Left renal cortex interstitium (tissue), 4 donors: Measurements from ENCODE around the gene NFYC. TPM values are rescaled to one million over a fixed set of nuclear protein-coding genes. Genes with fewer than 3 reads are reported as not detected.

Experiments
- DNase-seq, 4 donors: peaks; one replicate each; pipeline ENCODE4 v3.0.0-alpha.2; 2013; ENCODE audit warnings: low read depth in 4 of 4, low spot score in 2 of 4, missing footprints in 1 of 4
- polyA plus RNA-seq, 4 donors: library from polyadenylated mRNA; unstranded; fragments of 120-200 nt; gene quantifications; one replicate each; pipeline ENCODE4 v1.2.1, GENCODE V29; 2013; ENCODE audit not compliant: insufficient read length in 4 of 4

NFYC gene
- polyA plus RNA-seq, 4 donors: 89.7 to 121 (median 98.4) TPM

DNA sequence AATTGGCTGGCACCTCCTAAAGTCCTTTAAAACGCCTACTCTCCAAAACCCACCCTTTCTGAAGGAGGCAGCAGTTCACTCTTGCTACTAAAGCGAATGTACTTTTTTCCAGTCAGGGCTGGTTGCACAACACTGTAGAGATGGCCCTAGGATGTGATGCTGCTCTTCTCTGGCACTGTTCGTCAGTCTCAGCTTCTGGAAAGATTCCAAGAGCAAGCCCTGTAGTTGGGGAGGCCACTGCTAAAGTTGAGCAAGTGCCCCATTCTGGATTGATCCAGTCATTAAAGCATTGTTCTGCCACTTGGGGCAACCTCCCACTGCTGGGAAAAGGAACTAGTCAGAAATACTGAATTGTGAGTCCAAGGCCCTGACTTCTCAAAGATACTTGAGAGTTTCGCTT is 63.6 kb downstream of the NFYC start:
- DNase-seq: no peak

DNA sequence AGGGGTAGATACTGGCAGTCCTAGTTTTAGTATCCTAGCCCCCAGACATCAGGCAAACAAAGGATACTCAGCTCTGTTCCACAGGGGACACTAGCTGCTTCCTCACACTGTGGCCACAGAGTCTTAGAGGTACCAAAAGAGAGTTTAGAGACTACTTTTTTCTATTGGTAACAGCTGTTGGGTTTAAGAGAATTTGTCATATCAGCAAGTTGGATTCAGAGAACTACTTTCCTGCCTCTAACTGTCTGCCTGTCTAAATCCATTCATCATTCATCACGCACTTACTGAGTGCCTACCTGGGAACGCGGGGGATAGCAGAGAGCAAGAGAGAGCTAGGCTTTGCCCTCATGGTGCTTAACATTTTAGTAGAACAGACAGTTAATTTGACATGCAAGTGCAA is 65.0 kb downstream of the NFYC start:
- no peak for DNase-seq

DNA sequence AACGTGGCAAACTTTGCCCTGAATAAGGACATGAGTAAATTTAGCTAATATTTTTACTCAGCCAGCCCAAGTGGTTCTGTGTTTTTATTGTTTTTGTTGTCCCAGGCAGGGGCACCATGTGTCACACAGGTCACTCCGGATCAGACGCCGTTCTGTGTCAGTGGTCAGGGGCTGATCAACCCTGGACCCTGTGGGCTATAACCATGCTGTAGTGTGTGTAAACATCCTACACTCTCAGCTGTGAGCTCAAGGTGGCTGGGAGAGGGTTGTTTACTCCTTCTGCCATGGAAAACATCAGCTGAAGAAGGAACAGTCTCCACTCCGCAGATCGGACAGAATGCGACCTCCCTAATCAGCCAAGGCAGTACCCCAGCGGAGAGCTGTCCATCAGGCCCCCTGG is 65.6 kb downstream of the NFYC start:
- DNase-seq: no peak

DNA sequence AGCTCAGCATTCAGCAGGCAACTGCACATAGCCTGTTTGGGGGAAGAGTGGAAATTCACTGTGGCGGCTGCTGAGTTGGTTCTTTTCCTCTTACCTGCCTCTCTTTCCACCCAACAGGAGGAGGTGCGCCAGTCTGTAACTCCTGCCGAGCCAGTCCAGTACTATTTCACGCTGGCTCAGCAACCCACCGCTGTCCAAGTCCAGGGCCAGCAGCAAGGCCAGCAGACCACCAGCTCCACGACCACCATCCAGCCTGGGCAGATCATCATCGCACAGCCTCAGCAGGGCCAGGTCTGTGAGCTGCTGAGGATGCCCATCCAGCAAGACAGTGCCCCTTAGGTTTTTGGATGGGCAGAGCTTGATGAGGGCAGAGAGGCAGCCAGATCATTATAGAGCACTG is 66.5 kb downstream of the NFYC start:
- DNase-seq: no peak

DNA sequence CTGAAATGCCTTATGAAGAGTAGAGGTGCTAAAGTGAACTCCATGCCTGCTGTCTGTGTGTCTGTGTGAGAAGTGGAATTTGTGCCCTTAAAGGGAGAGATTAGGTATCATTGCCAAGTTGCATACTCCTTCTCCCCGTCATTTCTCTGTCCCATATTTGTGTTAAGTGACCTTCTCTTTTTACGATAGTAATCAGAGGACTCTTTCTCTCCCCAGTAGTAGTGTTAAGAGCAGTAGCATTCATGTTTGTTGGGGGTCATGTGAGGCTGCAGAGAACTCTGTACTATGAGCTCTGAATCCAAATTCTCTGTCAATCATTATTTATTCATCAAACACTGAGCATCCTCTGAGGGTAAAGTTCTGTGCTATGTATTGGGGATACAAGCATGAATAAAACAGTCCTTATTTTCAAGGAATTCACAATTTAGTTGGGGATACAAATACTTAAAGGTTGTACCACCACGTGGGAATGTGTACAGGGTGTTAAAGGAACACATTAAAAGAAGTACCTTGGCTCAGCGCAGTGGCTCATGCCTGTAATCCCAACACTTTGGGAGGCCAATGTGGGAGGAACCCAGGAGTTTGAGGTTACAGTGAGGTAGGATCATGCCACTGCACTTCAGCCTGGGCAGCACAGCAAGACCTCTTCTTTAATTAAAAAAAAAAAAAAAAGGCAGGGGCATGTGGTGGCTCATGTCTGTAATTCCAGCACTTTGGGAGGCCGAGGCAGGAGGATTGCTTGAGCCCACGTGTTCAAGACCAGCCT is 67.3 kb downstream of the NFYC start:
- no peak for DNase-seq

DNA sequence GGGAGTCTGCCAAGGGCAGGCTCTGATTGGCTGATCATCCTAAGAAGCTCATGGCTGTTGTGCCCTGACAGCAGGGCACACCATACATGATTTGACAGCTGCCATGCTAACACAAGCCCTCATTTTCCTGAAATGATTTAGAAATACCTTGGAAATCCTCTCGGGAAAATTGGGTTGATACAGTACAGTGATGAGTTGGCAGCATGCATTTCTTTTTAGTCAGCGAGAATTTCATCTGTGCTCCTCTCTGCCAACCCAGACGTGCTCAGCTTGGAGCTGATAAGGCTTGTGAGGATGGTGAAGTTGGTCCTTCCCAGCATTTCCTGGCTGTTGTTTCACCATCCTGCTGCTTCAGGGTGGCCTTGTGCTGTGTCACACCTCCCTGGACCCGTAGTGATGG is 69.5 kb downstream of the NFYC start:
- no peak for DNase-seq

DNA sequence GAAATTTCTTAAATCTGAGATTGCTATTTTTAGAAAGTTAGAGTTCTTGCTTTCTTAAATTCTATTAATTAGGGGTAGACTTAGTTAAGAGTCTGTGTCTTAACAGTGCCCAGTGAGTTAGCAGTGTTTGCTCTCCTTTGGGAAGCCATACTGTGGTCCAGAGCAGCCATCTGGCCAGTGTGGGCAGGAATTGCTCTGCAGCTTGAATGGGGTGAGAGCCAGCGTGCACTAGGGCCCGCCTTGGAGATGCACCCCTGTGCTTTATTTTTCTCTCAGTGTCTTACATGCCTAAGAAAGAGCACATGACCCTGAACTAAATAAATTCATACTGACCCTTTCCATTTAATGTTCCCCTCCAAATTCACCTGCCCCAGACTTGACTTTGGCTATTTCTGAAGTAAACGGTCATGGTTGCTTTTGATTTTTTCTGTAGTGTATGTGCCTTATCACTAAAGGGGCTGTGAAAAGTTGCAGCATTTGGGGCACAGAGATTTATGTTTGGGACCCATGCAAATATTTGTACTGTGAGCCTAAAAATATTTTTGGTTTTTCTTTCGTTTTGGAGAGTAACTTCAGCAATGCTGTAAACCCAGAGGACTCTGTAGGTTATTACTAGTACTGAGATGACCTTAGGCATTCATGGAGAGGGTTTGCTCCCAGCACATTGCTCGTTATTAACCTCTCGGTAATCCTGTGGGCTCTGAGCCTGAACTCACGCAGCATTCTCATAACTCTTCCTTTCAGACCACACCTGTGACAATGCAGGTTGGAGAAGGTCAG is 70.8 kb downstream of the NFYC start:
- no peak for DNase-seq

DNA sequence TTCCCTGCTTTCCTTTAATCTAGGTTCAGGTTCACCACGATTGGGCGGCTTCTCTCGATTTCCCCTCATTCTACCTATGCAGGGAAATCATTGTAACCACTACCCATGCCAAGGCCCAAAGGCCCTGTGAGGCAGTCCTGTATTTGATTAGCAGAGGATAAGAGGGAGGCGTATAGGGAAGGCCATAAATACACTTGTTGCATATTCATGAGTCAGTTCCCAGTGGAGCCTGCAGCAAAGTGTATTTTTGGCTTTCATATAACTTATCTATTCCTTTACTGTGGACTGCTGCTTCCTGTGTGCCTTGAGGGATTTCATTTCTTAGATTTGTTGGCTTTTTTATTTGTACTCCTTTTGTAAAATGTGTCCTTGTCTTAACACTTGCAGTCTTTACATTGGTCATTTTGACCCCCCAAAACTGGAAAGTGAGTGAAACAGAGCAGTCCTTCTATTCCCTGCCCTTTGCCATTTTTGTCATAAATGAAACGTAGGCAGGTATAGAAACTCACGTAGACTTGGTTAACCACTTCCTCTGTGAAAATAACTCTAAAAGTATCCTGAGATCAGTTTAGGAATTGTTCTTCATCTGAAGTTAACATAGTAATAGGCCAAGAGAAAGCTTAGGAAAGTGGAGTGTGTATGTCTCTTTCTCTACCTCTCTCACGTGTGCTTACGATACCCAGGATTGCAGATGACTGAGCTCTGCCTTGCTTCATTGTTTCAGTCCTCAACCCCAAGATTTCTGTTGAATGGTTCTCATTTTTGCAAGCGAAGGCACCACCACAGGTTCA is 72.4 kb downstream of the NFYC start:
- DNase-seq: no peak

DNA sequence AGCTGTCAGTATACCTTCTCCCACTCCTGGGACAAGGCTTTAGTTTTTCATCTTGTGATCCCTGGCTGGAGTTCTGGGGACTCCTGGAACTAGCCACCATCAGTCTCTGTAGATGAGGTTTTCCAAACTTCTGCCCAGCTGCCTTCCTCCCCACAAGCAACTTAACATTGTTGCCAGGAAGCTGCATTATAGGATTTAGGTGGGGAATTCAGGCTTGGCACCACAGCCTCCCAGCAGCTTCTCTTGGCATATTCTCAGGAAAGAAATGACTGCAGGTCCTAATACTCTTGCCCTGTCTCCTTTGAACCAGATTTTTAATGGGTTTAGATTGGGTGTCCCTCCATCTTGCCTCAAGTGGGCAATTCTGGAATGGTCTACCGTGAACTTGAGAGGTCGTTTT is 73.5 kb downstream of the NFYC start:
- DNase-seq: no peak

DNA sequence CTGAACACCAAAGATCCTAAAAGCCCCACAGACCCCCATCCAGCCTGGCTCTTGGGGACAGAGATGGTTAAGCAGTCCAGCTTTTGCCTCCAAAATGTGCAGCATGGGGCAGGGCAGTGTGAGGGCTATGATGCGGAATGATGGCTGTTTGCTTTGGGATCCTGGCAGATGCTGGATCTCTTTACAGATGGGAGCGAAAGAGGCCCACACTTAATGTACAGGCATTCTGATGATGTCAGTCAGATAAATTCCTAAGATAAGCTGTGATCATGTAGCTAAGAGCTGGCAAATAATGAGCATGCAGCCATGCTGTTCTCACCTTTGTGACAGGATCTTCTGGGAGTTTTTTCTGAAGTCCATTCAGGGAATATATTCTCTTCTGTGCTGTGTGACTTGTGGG is 74.5 kb downstream of the NFYC start:
- DNase-seq: no peak

DNA sequence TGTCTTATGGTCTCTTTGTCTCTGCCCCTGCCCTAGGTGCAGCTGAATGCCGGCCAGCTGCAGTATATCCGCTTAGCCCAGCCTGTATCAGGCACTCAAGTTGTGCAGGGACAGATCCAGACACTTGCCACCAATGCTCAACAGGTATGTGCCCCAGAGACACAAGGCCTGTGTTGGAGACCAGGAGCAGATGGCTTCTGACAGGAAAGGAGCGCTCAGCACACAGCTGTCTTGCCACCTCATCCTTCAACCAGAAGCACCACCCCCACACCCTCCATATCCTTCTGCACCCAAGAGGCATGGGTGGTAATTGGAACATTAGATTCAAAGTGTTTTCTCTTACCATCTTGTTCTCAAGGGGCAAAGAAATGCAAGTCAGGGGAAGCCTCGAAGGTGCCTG is 75.1 kb downstream of the NFYC start:
- DNase-seq: no peak

DNA sequence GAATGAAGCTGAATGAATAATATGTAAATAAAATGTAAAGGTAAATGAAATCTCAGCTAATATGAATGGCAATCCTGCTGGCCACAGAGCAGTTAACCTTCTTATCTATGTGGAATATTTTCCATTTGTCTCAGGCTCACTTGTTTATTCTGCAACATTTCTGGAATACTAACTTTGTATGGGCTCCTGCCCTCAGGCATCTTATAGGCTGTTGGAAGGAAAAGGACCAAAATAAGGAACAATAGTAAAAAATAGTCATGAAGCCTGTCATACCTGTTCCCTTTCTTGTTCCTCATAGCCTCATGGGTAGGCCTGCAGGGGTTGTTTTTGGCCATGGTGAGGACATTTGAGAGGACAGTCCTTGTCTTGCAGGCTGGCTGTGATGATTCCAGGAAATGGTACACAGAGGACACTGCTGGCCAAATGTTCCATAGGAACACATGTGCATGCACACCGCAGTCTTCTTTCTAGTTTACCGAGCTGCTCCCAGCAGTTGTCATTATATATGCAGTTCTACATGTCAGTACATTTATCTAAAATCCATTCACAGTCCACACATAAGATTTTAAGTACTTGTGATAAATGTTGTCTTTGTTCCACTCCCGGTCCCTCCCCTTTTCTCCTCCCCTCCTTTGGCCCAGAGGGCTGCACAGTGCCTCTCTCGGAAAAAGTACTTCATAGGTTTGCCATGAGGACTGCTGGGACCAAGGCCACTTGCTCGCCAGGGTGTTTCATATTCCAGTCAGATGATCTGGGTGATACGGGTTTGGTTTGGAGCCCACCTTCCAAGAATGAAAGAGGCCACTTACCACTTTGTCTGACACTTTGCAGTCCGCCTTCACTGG is 76.9 kb downstream of the NFYC start:
- DNase-seq: no peak

DNA sequence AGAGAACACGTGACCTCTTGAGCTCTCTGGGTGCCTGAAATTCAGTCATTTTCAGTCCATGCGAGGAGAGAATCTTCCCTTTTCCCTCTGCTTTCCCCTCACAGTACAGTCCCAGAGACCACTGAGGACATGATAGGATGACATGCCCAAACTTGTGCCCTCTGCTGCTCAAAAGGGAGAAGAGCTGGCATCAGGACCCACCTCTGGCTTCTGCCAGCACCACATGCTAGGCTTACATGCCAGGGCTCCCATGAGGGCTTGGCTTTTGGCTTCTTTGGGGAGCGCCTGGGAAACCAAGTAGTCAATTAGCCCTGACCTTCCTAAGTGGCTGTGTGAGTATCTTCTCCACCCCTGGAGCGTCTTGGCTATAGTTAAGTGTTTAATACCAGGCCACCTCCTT is 78.3 kb downstream of the NFYC start:
- DNase-seq: no peak

DNA sequence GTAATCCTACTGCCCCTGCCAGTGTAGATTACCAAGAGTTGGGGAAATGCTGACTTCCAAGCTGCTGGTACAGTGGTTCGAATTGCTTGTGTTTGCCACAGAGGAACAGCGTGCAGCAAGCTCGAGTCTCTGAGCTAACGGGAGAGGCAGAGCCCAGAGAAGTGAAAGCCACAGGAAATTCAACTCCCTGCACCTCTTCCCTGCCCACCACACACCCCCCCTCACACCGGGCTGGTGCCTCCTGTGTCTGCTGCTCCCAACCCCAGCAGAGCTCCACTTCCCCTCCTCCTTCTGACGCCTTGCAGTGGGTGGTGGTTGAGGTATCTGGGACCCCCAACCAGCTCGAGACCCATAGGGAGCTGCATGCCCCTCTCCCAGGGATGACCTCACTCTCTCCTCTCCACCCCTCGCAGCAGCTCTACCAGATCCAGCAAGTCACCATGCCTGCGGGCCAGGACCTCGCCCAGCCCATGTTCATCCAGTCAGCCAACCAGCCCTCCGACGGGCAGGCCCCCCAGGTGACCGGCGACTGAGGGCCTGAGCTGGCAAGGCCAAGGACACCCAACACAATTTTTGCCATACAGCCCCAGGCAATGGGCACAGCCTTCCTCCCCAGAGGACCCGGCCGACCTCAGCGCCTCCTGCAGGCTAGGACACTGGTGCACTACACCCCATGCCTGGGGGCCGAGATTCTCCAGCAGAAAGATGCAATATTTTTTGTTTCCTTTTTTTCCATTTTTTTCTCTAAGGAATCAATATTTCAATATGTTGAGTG is 79.0 kb downstream of the NFYC start:
- DNase-seq: no peak

DNA sequence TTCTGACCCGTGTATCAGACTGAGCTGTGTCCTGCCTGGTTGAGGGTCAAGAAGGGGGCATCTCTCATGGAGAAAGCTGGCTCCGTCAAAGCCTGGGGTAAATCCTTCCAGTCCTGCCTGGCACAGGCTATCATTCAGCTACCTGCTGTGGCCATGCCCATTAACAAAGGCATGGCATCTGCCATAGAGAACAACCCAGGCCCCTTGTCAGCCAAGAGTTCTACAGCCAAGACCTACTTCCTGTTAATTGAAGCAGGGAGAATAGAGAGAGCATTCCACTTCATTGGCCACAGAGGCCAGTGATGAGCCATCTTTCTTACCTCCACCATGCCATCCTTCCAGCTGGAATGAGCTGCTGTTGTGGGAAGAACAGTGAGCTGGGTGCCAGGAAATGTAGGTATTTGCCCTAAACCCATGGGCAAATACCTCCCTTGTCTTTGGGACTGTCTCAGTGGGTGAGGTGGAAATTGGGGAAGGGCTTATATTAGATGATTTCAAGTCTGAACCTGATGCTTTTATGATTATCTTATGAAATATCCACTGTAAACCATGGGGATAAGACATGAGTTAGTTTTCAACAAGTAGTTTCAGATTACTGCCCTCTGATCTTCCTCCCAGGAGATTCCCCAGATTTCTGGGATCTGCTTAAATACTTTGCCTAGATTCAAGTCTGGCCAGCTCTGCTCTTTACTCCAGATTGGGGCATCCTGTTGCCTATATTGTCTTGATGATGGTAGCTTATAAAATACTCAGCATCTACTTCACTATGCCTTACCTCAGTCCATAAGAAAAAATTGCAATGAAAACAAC is 80.8 kb downstream of the NFYC start:
- DNase-seq: no peak

DNA sequence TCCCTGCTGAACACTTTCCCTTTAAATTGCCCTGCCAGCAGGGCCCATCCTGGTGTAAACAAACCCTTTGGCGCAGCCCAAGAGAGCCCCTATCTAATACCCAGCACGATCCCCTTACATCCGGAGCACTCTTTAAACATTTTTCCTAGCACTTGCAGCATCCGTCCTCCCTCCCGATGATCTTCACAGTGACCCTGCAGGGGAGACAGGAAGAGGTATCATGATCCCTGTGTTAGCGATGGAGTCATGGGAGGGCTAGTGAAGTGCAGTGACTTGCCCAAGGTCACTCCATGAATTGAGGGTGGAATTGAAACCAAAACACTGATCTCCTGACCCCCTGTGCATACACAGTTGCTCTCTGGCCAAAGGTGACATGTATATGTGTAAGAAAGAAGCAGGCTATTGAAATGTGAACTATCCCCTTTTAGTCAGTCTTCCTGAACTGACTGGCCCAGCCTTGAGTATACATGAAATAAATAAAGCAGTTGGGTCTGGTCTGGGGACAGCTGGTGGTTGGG is 82.3 kb downstream of the NFYC start:
- no peak for DNase-seq

DNA sequence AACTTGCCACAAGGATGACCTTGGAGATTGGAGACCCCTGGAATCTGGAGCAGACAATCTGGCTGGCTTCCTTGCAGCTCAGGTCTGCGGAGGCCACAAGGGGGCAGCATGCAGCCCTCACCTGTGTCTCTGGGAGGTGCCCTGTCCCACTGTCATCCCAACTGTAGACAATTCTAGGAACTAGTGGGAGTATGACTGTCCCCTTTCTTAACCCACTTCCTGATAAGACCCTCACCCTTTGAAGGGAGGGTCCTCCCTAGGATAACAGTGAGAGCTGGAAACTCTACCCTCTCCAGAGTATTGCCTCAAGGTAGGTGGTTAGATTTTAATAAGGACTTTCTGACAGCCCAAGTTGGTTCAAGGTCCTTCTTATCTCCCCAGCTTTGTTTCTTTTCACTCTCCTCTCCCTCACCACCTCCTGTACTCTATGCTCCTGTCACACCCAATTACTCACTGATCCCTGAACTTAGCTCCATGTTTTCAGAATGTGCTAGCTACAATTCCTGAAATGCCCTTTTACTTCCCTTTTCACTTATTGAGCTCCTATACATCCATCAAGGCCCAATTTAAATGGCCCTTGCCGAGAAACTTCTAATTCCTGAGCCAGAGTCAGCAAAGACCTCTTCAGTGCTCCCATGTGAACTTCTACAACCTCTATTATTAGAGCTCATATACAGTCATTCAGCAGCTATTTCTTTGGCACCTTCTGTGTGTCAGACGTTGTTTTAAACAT is 82.9 kb downstream of the NFYC start:
- no peak for DNase-seq
